ENCODE results near the gene ORM2.

Gene ORM2

GRCh38 chr9:114356792-114357191, 27.1 kb downstream of the ORM2 start:
- Histone ChIP-seq H3K9me2 (replicated peaks; ENCODE audit: insufficient read depth, low read length) (no peaks in the 10 kb centered on the region), H3K9ac (ENCODE audit: low read length) (no peak overlapping the region), H3K79me2 (ENCODE audit: low read length) (peaks cover 45% of the 10 kb centered on the region), H3K4me2 (ENCODE audit: low read depth, low read length) (no peak overlapping the region), H3K36me3 (replicated peaks; ENCODE audit: insufficient read depth, low read length) (peaks cover 40% of the 10 kb centered on the region), H4K20me1 (ENCODE audit: insufficient read depth, low read length) (no peaks in the 10 kb centered on the region), H3F3A (ENCODE audit: insufficient read depth, low read length) (0 out of 2 replicates have a peak, but pooled peaks cover 9% of the 10 kb centered on the region), H3K4me3 (ENCODE audit: low read length) (no peak overlapping the region), H3K27me3 (replicated peaks; ENCODE audit: insufficient read depth, low read length) (no peaks in the 10 kb centered on the region), H3K4me1 (ENCODE audit: low read length) (no peaks in the 10 kb centered on the region), H3K9me3 (replicated peaks; ENCODE audit: insufficient read depth, low read length) (no peaks in the 10 kb centered on the region), H2AFZ (ENCODE audit: low read length) (no peak overlapping the region), H3K27ac (ENCODE audit: low read length) (no peak overlapping the region)
- TF ChIP-seq CTCF (IDR thresholded peaks at IDR 0.05; ENCODE audit: low read length) (no peak), EZH2 (optimal IDR thresholded peaks at IDR 0.05; ENCODE audit: low read depth, low read length) (no peak), EZH2phosphoT487 (IDR thresholded peaks at IDR 0.05; ENCODE audit: low read length) (no peak)
- DNase-seq: no peak

- Histone ChIP-seq H3F3A (ENCODE audit: insufficient read depth, low read length) (0 out of 2 replicates have a peak, but pooled peaks cover 9% of the 10 kb centered on the region), H4K20me1 (ENCODE audit: insufficient read depth, low read length) (no peaks in the 10 kb centered on the region), H3K79me2 (ENCODE audit: low read length) (peaks cover 50% of the 10 kb centered on the region), H3K4me2 (ENCODE audit: low read depth, low read length) (no peak overlapping the region), H3K9me2 (replicated peaks; ENCODE audit: insufficient read depth, low read length) (no peaks in the 10 kb centered on the region), H3K36me3 (replicated peaks; ENCODE audit: insufficient read depth, low read length) (peaks cover 42% of the 10 kb centered on the region), H3K4me1 (ENCODE audit: low read length) (no peaks in the 10 kb centered on the region), H3K9ac (ENCODE audit: low read length) (no peak overlapping the region), H3K27ac (ENCODE audit: low read length) (no peak overlapping the region), H2AFZ (ENCODE audit: low read length) (no peak overlapping the region), H3K4me3 (ENCODE audit: low read length) (no peak overlapping the region), H3K27me3 (replicated peaks; ENCODE audit: insufficient read depth, low read length) (no peaks in the 10 kb centered on the region), H3K9me3 (replicated peaks; ENCODE audit: insufficient read depth, low read length) (no peaks in the 10 kb centered on the region)
- TF ChIP-seq EZH2phosphoT487 (IDR thresholded peaks at IDR 0.05; ENCODE audit: low read length): no peak
- no peak for DNase-seq
These were observed 27.7 kb downstream of the ORM2 start for GRCh38 chr9:114357360-114357759.

GRCh38 chr9:114357911-114358328, 28.3 kb downstream of the ORM2 start:
- Histone ChIP-seq H2AFZ (ENCODE audit: low read length) (no peak overlapping the region), H3K36me3 (replicated peaks; ENCODE audit: insufficient read depth, low read length) (peaks cover 45% of the 10 kb centered on the region), H3K79me2 (ENCODE audit: low read length) (peaks cover 56% of the 10 kb centered on the region), H3K27ac (ENCODE audit: low read length) (no peak overlapping the region), H3K4me3 (ENCODE audit: low read length) (no peak overlapping the region), H4K20me1 (ENCODE audit: insufficient read depth, low read length) (no peaks in the 10 kb centered on the region), H3K4me2 (ENCODE audit: low read depth, low read length) (no peak overlapping the region), H3K9me3 (replicated peaks; ENCODE audit: insufficient read depth, low read length) (no peaks in the 10 kb centered on the region), H3K9me2 (replicated peaks; ENCODE audit: insufficient read depth, low read length) (no peaks in the 10 kb centered on the region), H3K9ac (ENCODE audit: low read length) (no peak overlapping the region), H3F3A (ENCODE audit: insufficient read depth, low read length) (0 out of 2 replicates have a peak, but pooled peaks cover 9% of the 10 kb centered on the region), H3K27me3 (replicated peaks; ENCODE audit: insufficient read depth, low read length) (no peaks in the 10 kb centered on the region), H3K4me1 (ENCODE audit: low read length) (no peaks in the 10 kb centered on the region)
- no peak for TF ChIP-seq EZH2 (optimal IDR thresholded peaks at IDR 0.05; ENCODE audit: low read depth, low read length)
- no peak for TF ChIP-seq CTCF (IDR thresholded peaks at IDR 0.05; ENCODE audit: low read length)
- no peak for TF ChIP-seq EZH2phosphoT487 (IDR thresholded peaks at IDR 0.05; ENCODE audit: low read length)
- no peak for DNase-seq

GRCh38 chr9:114359801-114360200, 30.1 kb downstream of the ORM2 start:
- no peak overlapping the region for H3K9ac ChIP-seq (ENCODE audit: low read length)
- H3K9me2 ChIP-seq (replicated peaks; ENCODE audit: insufficient read depth, low read length): no peaks in the 10 kb centered on the region
- no peaks in the 10 kb centered on the region for H3K27me3 ChIP-seq (replicated peaks; ENCODE audit: insufficient read depth, low read length)
- DNase-seq: no peak
- no peak overlapping the region for H3K4me2 ChIP-seq (ENCODE audit: low read depth, low read length)
- no peaks in the 10 kb centered on the region for H3K9me3 ChIP-seq (replicated peaks; ENCODE audit: insufficient read depth, low read length)
- 0 out of 2 replicates have a peak, but pooled peaks cover 5% of the 10 kb centered on the region for H3F3A ChIP-seq (ENCODE audit: insufficient read depth, low read length)
- TF ChIP-seq CTCF (IDR thresholded peaks at IDR 0.05; ENCODE audit: low read length) (no peak), EZH2phosphoT487 (IDR thresholded peaks at IDR 0.05; ENCODE audit: low read length) (no peak), EZH2 (optimal IDR thresholded peaks at IDR 0.05; ENCODE audit: low read depth, low read length) (no peak)
- peaks cover 48% of the 10 kb centered on the region for H3K36me3 ChIP-seq (replicated peaks; ENCODE audit: insufficient read depth, low read length)
- peaks cover 68% of the 10 kb centered on the region for H3K79me2 ChIP-seq (ENCODE audit: low read length)
- peaks cover 16% of the 10 kb centered on the region for H3K4me1 ChIP-seq (ENCODE audit: low read length)
- no peak overlapping the region for H3K27ac ChIP-seq (ENCODE audit: low read length)
- H2AFZ ChIP-seq (ENCODE audit: low read length): no peak overlapping the region
- no peak overlapping the region for H3K4me3 ChIP-seq (ENCODE audit: low read length)
- H4K20me1 ChIP-seq (ENCODE audit: insufficient read depth, low read length): no peaks in the 10 kb centered on the region
